A673 (cell line): ENCODE measurements around the gene CCDC102A. TPM values are rescaled to one million over a fixed set of nuclear protein-coding genes. Genes with fewer than 3 reads are reported as not detected.

Source experiments
- BruUV-seq: library from RNA; stranded (reverse); fragments of 400-500 nt; replicated peaks from 2 replicates; lab custom pipeline; 2021; lab: Mats Ljungman, UMichigan
- CTCF ChIA-PET: fragments of 300-600 bp; sonication (Branson Sonifier 250); formaldehyde crosslinking; loops from one replicate; lab custom pipeline; 2022; ENCODE audit warnings: antibody characterized with exemption; lab: Charles Lee
- POLR2A ChIA-PET: fragments of 300-600 bp; sonication (Branson Sonifier 250); formaldehyde crosslinking; loops from one replicate; lab custom pipeline; 2022; ENCODE audit warnings: antibody characterized with exemption; ENCODE audit not compliant: low non-redundant PET; lab: Charles Lee
- DNase-seq: peaks from one replicate; pipeline ENCODE4 v3.0.0-alpha.2; 2015; ENCODE audit warnings: low spot score
- H3K27ac ChIP-seq: fragments of 200-600 bp; sonication (generic); 2 replicates; pipeline ENCODE4 v1.5.1; 2016; ENCODE audit warnings: mixed run types, low read depth, mild to moderate bottlenecking, mixed read lengths, antibody characterized with exemption, low read length; ENCODE audit not compliant: poor library complexity, severe bottlenecking
- H3K27me3 ChIP-seq: fragments of 200-600 bp; sonication (generic); replicated peaks from 2 replicates; pipeline ENCODE4 v1.6.1; 2017; ENCODE audit warnings: mixed run types, low read depth, mild to moderate bottlenecking, mixed read lengths, antibody characterized with exemption, low read length; ENCODE audit not compliant: insufficient read depth, poor library complexity
- H3K36me3 ChIP-seq: fragments of 200-600 bp; sonication (generic); 2 replicates; pipeline ENCODE4 v1.6.1; 2016; ENCODE audit warnings: mixed run types, mild to moderate bottlenecking, mixed read lengths, antibody characterized with exemption, low read length; ENCODE audit not compliant: insufficient read depth, poor library complexity, severe bottlenecking
- H3K4me1 ChIP-seq: fragments of 200-600 bp; sonication (generic); 2 replicates; pipeline ENCODE4 v1.6.1; 2017; ENCODE audit warnings: mixed run types, mild to moderate bottlenecking, mixed read lengths, antibody characterized with exemption, low read length; ENCODE audit not compliant: insufficient read depth, poor library complexity, severe bottlenecking
- H3K4me3 ChIP-seq: fragments of 200-600 bp; sonication (generic); 2 replicates; pipeline ENCODE4 v1.5.1; 2016; ENCODE audit warnings: low read depth, mixed run types, mild to moderate bottlenecking, mixed read lengths, low read length; ENCODE audit not compliant: poor library complexity, severe bottlenecking
- H3K9me3 ChIP-seq: fragments of 200-600 bp; sonication (generic); 2 replicates; pipeline ENCODE4 v1.6.1; 2016; ENCODE audit warnings: mixed run types, low read depth, mild to moderate bottlenecking, mixed read lengths, antibody characterized with exemption, low read length; ENCODE audit not compliant: poor library complexity, severe bottlenecking
- EZH2 ChIP-seq: fragments of 200-600 bp; sonication (generic); IDR thresholded peaks from 2 replicates; pipeline ENCODE4 v1.6.1; 2017; ENCODE audit warnings: borderline replicate concordance, low read depth, mild to moderate bottlenecking, mixed read lengths, antibody characterized with exemption, low read length; ENCODE audit not compliant: poor library complexity, severe bottlenecking
- intact Hi-C: fragments of 100-400 bp; cut with micrococcal nuclease; formaldehyde crosslinking; loops from one replicate; pipeline ENCODE4 v1.10.0; 2022; ENCODE audit not compliant: unreplicated experiment
- total RNA-seq: library from RNA; stranded (reverse); gene quantifications from 2 replicates; pipeline ENCODE4 v1.2.3, GENCODE V29; 2021
- TF ChIP-seq, protein P1 (sequence below): fragments of 300-800, 200-600 bp; sonication (generic); conservative IDR thresholded peaks from 2 replicates; pipeline ENCODE4 v1.5.1; 2017; ENCODE audit warnings: low read depth, mild to moderate bottlenecking, antibody characterized with exemption, low read length, moderate library complexity, mixed read lengths

CCDC102A gene
- total RNA-seq, 1 experiment from 2014 or later = 10.3 TPM

DNA sequence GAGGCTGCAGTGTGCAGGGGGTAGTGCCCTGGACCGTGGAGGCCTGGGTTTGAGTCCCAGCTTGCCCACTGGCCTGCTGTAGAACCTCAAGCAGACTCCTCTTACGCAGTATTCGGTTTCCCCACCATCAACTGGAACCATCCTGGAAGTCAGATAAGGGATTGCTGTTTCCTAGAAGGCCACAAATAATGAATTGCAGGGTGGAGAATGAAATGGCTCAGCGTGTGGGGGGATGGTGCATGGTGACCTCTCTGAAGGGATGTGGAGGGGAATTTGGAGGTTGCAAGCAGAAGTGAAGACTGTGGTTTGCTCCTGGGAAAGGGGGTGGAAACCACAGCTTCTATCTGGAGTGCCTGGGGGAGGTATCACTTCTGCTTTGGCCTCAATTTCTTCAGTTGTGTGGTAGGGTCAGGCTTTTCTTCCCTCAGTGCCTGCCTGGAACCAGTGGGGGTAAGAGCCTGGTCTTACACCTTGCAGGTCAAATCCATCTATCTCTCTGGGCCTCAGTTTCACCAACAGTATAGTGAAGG lies 7.8 kb upstream of the CCDC102A start:
- intact Hi-C loops = no loop called here
- ChIA-PET CTCF (no interaction called here), POLR2A (no interaction called here)
- no peak for DNase-seq
- Histone ChIP-seq H3K36me3 (no peaks in the 10 kb centered on the region), H3K4me1 (no peaks in the 10 kb centered on the region), H3K4me3 (no peak overlapping the region), H3K27me3 (no peaks in the 10 kb centered on the region), H3K27ac (no peak overlapping the region), H3K9me3 (no peaks in the 10 kb centered on the region)
- TF ChIP-seq, protein P1, sequence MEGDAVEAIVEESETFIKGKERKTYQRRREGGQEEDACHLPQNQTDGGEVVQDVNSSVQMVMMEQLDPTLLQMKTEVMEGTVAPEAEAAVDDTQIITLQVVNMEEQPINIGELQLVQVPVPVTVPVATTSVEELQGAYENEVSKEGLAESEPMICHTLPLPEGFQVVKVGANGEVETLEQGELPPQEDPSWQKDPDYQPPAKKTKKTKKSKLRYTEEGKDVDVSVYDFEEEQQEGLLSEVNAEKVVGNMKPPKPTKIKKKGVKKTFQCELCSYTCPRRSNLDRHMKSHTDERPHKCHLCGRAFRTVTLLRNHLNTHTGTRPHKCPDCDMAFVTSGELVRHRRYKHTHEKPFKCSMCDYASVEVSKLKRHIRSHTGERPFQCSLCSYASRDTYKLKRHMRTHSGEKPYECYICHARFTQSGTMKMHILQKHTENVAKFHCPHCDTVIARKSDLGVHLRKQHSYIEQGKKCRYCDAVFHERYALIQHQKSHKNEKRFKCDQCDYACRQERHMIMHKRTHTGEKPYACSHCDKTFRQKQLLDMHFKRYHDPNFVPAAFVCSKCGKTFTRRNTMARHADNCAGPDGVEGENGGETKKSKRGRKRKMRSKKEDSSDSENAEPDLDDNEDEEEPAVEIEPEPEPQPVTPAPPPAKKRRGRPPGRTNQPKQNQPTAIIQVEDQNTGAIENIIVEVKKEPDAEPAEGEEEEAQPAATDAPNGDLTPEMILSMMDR = no peak
- no peak for TF ChIP-seq EZH2
- BruUV-seq = no TSS peak

DNA sequence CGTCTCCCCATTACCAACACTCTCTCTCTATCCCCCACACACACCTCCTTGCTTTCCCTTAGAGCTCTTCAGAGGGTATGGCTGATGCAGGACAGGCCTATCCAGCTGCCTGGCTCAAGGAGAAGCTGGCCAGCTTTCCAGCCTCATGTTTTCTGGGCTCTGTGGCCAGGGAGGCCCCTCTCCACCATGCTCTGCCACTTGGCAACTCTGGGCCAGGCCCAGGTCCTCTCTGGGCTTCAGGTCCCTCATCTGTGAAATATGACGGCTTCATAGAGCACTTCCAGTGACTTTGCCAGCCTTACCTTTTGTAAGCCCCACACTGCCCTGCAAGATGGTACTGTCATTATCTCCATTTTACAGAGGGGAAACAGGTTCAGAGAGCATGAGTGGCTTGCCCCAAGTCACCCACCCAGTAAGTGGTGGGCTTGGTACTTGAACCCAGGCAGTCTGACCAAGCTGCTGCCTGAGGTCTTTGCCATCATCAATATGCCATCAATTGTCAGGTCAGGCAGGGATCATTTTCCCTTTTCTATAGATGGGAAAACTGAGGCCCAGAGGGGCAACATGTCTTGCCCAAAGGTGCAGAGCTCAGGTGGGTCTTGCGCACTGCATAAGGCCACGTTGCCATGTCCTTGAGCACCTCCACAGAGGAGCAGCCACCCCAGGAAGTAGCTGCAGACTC lies 5.5 kb upstream of the CCDC102A start:
- Histone ChIP-seq H3K27ac (no peak overlapping the region), H3K4me3 (no peak overlapping the region), H3K4me1 (peaks cover 4% of the 10 kb centered on the region), H3K36me3 (no peaks in the 10 kb centered on the region), H3K27me3 (no peaks in the 10 kb centered on the region), H3K9me3 (no peaks in the 10 kb centered on the region)
- TF ChIP-seq, protein P1 = no peak
- TF ChIP-seq EZH2 = no peak
- DNase-seq = no peak
- CTCF ChIA-PET = no interaction called here
- intact Hi-C loops = no loop called here
- BruUV-seq = no TSS peak
- POLR2A ChIA-PET = interaction anchor here (0.5 kb wide), 1 partner anchor 617 kb away, joined by 3 read pairs; no protein-coding TSS in a partner anchor

DNA sequence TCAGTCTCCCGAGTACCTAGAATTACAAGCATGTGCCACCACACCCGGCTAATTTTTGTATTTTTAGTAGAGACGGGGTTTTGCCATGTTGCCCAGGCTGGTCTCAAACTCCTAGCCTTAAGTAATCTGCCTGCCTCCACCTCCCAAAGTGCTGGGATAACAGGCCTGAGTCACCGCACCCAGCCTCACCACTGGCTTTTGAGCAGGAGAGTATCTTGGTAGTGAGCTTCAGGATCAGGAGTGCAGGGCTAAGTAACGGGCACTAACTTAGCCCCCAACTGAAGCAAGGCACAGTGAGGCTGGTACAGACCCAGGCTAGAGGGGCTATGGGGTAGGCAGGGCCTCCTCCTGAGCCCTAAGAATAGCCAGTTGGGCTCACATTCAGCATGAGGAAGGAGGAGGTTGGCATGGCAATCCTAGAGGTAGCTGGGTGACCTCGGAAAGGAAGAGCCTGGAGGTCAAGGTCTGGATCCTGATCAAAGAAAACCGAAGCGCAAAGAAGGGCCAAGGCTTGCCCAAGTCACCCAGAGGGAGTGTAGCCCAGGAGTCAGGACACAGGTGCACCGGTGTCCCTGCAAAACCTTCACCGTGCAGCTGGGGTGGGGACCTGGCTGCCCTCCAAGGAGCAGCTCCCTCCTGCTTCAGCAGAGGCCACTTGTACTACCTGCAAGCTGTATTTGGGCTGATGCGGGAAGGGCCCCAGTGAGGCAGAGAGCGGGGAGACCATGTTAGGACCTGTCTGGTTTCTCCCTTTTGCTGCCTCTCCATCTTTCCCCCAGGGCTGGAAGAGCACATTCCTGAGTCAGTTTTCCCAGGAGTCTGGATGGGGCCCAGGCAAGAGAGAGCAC lies 4.8 kb upstream of the CCDC102A start:
- Histone ChIP-seq H3K4me3 (no peak overlapping the region), H3K27ac (no peak overlapping the region), H3K27me3 (no peaks in the 10 kb centered on the region), H3K4me1 (peaks cover 7% of the 10 kb centered on the region), H3K36me3 (no peaks in the 10 kb centered on the region), H3K9me3 (no peaks in the 10 kb centered on the region)
- no peak for DNase-seq
- BruUV-seq = no TSS peak
- no peak for TF ChIP-seq EZH2
- TF ChIP-seq, protein P1 = no peak
- POLR2A ChIA-PET = no interaction called here
- CTCF ChIA-PET = no interaction called here
- intact Hi-C loops = no loop called here
